ENCODE data around the gene ZNF800. TPM values are rescaled to one million over a fixed set of nuclear protein-coding genes. Genes with fewer than 3 reads are reported as not detected.
A peak's percentile ranks its signal among the peaks of the same experiment; 100 is the strongest.

Gene ZNF800
- total RNA-seq, 4 donors from 2014 or later, result 31.7 to 60.7 (median 41.5) TPM

GRCh38 chr7:127348247-127348631 is 44.3 kb downstream of the ZNF800 start:
- no peaks in the 10 kb centered on the region for H3K27me3 ChIP-seq
- H3K9me3 ChIP-seq, result peaks cover under 1 to 2% of the 10 kb centered on the region in 2 donors
- peaks cover 0 to 9% (median 6%) of the 10 kb centered on the region in 4 donors for H3K4me1 ChIP-seq
- peak overlapping the region in 1 of 4 donors; percentile 30 for H3K27ac ChIP-seq
- 92 to 95% methylated on average over 3 of the region's 3 CpGs for WGBS, 2 donors (ENCODE audit: low coverage in 1 of 2)
- H3K4me3 ChIP-seq, result peak overlapping the region in 3 of 4 donors; percentile 25 to 51 (median 34)
- intact Hi-C loops (cut with DNase I; ENCODE audit: low total_unique reads), result no loop called here
- no peaks in the 10 kb centered on the region for H3K36me3 ChIP-seq
- TF ChIP-seq POLR2A (IDR thresholded peaks at IDR 0.05) (no peak), CTCF (IDR thresholded peaks at IDR 0.05) (peak in 1 of 5 experiments; percentile 4)
- in situ Hi-C loops (cut with MboI; ENCODE audit: low pct_ligation_motif_present in 1 of 4, low pct_unique_long_range_greater_than_20kb in 1 of 4, low sequenced_read_pairs in 3 of 4), result loop anchor here in 1 of 4 donors (10.0 kb wide), 1 partner anchor 97 kb away; no protein-coding TSS in a partner anchor
- no peak for DNase-seq

GRCh38 chr7:127347567-127348246 is 44.8 kb downstream of the ZNF800 start:
- in situ Hi-C loops (cut with MboI; ENCODE audit: low pct_ligation_motif_present in 1 of 4, low pct_unique_long_range_greater_than_20kb in 1 of 4, low sequenced_read_pairs in 3 of 4), result loop anchor here in 1 of 4 donors (10.0 kb wide), 1 partner anchor 97 kb away; no protein-coding TSS in a partner anchor
- Histone ChIP-seq H3K9me3 (peaks cover 3 to 6% of the 10 kb centered on the region in 2 donors), H3K36me3 (no peaks in the 10 kb centered on the region), H3K27me3 (no peaks in the 10 kb centered on the region), H3K4me3 (peak overlapping the region in 3 of 4 donors; percentile 25 to 51 (median 34)), H3K27ac (peak overlapping the region in 1 of 4 donors; percentile 30), H3K4me1 (peaks cover 0 to 9% (median 6%) of the 10 kb centered on the region in 4 donors)
- intact Hi-C loops (cut with DNase I; ENCODE audit: low total_unique reads), result no loop called here
- TF ChIP-seq POLR2A (IDR thresholded peaks at IDR 0.05) (no peak), CTCF (IDR thresholded peaks at IDR 0.05) (peak; percentile 35 to 60 (median 39)), POLR2AphosphoS5 (IDR thresholded peaks at IDR 0.05) (no peak)
- DNase-seq, result peak; percentile 79
- WGBS, 2 donors (ENCODE audit: low coverage in 1 of 2), result 16 to 20% methylated on average over 1 to 17 of the region's 79 CpGs

GRCh38 chr7:127346575-127347256 is 45.8 kb downstream of the ZNF800 start:
- in situ Hi-C loops (cut with MboI; ENCODE audit: low pct_ligation_motif_present in 1 of 4, low pct_unique_long_range_greater_than_20kb in 1 of 4, low sequenced_read_pairs in 3 of 4), result loop anchor here in 1 of 4 donors (10.0 kb wide), 1 partner anchor 98 kb away; no protein-coding TSS in a partner anchor

More at GRCh38 chr7:127346575-127347256, 45.8 kb downstream of the ZNF800 start:
- no peaks in the 10 kb centered on the region for H3K36me3 ChIP-seq
- no peak for TF ChIP-seq CTCF (IDR thresholded peaks at IDR 0.05)
- TF ChIP-seq POLR2AphosphoS5 (IDR thresholded peaks at IDR 0.05), result no peak
- no peak for TF ChIP-seq POLR2A (IDR thresholded peaks at IDR 0.05)
- TF ChIP-seq EP300 (IDR thresholded peaks at IDR 0.05; ENCODE audit: low read depth), result no peak
- no peak overlapping the region for H3K27ac ChIP-seq
- peaks cover 3 to 7% of the 10 kb centered on the region in 2 donors for H3K9me3 ChIP-seq
- peaks cover 0 to 9% (median 6%) of the 10 kb centered on the region in 4 donors for H3K4me1 ChIP-seq
- intact Hi-C loops (cut with DNase I; ENCODE audit: low total_unique reads), result no loop called here
- no peak overlapping the region for H3K4me3 ChIP-seq
- no peaks in the 10 kb centered on the region for H3K27me3 ChIP-seq
- 89 to 91% methylated on average over 1 to 9 of the region's 9 CpGs for WGBS, 2 donors (ENCODE audit: low coverage in 1 of 2)
- DNase-seq, result no peak

Data from transverse colon (tissue), 4 donors.